Measurements from ENCODE around the gene TAF1B.

Gene TAF1B

GRCh38 chr2:9808334-9809063, 34.8 kb upstream of the TAF1B start:
- no peak for DNase-seq

- DNase-seq, result no peak
These were observed 34.3 kb upstream of the TAF1B start for GRCh38 chr2:9809064-9809356.

- DNase-seq, result no peak
These were observed 33.7 kb upstream of the TAF1B start for GRCh38 chr2:9809448-9810088.

GRCh38 chr2:9811216-9811615, 32.1 kb upstream of the TAF1B start:
- no peak for DNase-seq

DNA sequence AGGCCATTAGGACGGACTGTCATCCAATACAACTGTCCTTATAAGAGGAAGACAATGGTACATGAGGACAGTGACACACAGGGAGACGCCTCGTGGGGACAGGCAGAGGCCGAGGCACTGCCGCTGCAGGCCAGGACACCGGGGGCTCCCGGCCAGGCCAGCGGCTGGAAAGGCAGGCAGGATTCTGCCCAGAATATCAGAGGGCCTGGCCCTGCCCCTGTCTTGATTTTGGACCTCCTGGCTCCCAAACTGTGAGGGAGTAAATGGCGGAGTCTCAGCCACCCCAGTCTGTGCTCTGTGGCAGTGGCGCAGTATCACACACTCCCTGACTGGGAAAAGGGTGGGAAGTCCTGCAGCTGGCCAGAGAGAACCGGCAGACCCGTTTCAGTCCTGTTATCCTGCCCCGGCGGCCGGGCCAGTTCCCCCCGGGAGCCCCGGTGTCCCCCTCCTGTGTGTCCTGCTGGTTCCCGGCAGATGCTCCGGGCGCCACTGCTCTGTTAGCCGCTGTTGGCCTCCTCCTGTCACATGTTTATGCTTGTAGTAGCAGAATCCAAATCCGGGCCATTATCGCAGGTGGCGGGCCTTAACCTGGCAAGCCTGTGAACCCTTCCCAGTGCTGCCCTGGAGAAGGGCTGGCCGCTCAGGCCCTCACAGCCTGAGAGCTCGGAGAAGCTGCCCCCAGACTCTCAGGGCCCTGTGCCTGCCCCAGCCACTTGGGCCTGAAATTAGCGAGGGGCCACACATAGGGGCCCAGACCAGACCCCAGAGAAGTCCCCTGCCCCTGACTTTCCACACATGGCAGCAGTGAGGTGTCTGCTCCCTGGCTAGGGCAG, 31.4 kb upstream of the TAF1B start:
- DNase-seq, result no peak

DNA sequence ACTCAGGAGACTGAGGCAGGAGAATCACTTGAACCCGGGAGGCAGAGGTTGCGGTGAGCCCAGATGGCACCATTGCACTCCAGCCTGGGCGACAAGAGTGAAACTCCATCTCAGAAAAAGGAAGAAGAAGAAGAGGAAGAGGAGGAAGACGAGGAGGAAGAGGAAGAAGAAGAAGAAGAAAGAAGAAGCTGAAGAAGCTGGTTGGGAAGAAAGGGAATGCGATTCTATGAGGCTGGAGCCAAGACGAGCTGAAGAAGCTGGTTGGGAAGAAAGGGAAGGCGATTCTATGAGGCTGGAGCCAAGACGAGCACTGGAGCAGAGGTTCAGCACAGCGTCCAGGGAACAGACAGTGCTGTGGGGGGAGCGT, 30.3 kb upstream of the TAF1B start:
- DNase-seq, result no peak

- peak; percentile 34 for DNase-seq
These were observed 29.8 kb upstream of the TAF1B start for GRCh38 chr2:9813312-9814128.

GRCh38 chr2:9814129-9814868, 29.0 kb upstream of the TAF1B start:
- no peak for DNase-seq

DNA sequence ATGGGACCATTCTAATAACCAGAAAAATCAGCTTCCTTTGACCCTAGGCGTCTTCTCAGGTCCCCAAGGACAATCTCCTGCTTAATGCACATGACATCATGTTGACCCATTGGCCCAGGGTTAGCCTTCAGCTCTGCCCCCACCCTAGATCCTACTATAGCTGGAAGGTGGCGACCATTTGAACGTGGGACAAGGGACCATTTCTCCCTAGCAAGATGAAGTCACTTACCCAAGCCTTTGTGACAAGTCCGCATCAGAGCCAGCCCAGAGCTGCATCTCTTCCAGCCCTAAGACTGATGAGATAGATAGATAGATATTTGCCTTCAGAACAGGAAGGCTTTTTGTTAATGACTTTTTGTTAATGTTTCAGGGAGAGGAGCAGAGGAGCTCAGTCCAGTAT, 28.2 kb upstream of the TAF1B start:
- DNase-seq, result no peak

DNA sequence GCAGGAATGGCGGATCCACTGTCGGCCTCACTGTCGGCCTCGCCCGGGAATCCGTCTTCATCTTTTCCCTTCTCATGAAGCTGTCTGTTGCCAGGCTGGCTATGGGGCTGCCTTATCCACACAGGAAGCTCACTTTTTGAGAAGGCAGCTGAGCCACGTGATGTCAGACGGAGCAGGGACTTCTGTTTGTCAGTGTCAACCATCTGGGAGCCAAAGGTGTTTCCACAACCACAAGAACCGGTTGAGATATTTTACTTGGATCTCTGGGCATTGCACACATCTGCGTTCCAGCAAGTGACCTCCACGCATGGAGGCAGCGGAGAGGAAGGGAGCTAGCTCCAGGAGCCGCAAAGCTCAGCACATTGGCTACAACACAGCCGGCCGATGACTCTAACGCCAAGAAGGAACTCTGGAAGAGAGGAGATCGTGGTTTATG, 27.4 kb upstream of the TAF1B start:
- DNase-seq, result no peak

DNA sequence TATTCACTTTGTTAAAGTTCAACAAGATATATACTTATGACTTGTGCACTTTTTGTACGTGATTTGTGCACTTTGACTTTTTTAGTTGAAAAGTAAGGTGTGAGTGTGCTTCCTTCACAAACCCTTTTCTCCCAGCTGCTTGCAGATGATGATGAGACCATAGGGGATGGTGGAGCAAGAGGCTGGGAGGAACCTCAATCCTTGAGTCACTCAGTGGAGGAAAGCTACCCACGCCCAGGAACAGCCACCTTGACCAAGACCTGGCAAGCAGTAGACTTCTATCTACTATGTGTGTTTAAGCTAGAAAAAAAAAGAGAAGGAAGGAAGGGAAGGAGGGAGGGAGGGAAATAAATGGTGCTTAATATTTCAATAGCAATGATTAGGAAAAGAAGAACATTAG, 25.2 kb upstream of the TAF1B start:
- no peak for DNase-seq

DNA sequence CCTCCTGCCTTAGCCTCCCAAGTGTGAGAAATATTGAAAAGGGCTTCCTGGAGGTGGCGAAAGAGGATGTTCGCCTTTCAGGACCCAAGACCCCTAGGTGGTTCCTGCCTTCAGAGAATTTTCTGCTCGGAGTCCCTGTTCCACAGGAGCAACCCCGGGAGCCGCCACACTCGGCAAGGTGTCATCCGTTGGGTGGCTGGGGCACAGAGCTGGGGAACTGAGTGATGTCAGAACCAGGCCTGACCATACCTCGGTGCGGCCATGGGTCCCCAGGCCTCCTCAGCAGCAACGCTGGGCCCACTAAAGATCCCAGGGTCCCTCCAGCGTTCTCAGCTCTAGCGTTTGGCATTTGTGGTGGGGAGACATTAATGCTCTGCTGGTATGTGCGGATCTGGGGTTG, 23.7 kb upstream of the TAF1B start:
- DNase-seq, result no peak

GRCh38 chr2:9820020-9820973, 23.0 kb upstream of the TAF1B start:
- DNase-seq, result no peak

- no peak for DNase-seq
These were observed 21.3 kb upstream of the TAF1B start for GRCh38 chr2:9821805-9822445.

DNA sequence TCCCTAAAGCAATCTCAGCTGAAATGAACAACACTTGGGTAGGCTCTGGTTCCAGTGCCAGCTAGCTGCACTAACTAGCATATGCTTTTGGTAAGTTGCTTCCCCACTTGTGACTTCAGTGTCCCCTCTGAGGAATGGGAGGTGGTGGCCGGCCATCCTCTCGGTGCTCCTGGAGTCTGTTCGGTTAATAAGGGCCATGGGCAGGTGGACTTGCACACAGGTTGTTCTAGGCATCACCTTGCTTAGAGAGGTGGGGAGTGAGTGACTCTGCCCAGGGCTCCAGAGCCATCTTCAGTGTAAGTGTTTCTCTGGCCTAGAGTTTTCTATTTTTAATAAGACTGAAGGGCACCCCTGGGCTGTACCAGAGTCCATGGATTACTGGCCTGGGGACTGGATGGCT, 18.8 kb upstream of the TAF1B start:
- no peak for DNase-seq

- DNase-seq, result no peak
These were observed 18.1 kb upstream of the TAF1B start for GRCh38 chr2:9824956-9825720.

DNA sequence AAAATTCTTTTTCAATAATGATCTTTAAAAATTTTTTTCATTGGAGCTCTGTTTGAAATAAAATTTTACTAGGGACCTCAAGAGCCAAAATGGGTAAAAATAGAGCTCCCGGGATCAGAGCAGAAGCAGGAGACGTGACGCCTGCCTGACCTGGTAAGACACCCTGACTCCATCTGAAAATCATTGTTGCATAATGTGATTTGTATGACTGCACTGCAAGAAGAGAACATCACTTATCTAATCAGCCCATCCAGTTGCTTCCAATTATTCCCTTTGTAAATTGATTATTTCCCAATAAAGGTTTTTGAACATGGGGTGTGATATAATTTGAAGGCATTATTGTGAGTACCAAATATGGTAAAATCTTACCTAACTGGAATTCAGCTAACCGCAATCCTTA, 17.1 kb upstream of the TAF1B start:
- DNase-seq, result no peak

GRCh38 chr2:9830685-9831410, 12.4 kb upstream of the TAF1B start:
- no peak for DNase-seq

DNA sequence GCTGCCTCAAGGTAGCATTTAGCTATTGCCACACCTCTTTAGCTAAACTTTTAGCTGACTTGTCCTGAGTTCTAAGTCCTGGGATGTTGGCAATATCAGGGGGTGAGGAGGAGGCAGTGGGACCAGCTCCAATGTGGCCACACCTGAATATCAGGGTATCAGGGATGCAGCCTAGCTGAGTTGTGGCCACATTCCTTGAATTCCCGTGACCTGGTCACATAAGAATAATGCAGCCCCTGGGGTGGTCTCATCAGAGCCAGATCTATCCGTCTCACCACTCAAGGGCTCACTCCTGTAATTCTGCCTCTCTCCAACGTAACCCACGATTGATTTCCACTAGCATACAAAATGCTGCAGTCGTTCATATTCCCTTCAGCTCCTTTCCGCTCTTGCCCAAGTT, 11.6 kb upstream of the TAF1B start:
- DNase-seq, result no peak

Data from NCI-H1092 (cell line).